ENCODE results near the gene ARL10.
"Not testable (repeated sequence)": the region's sequence is repeated elsewhere in the genome, so short reads cannot be mapped to it uniquely, and the experiment has no call there.

ARL10 gene

DNA sequence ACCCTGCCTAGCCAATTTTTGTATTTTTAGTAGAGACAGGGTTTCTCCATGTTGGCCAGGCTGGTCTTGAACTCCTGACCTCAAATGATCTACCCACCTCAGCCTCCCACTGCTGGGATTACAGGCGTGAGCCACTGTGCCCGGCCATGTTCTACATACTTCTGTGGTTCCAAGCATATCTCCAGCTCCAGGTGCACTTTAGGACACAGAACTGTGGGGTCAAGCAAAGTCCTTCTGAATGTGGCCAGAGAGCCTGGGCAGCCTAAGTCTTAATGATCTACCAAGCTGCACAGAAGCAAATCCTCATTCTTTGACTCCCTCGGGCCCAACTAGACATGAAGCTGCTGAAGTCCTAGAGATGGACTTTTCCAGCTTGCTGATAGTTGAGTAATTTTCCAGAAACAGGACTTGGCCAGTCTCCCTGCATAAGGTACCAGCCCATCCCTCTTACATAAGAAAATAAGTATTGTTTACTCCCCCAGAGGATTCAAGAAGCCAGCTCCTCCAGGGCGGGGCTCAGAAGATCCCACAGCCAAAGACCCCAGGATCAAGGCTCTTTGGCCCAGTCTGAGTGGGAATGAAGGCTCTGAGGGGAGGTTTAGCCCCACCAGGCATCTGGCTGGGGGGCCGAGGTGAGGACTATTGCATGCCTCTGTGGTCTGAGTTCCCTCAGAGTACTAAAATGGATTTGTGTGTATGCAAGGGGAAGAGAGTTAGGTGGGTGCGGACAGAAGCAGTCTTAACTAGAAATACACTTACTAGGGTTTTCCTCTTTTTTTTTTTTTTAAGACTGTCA lies 42.4 kb downstream of the ARL10 start:
- no peaks in the 10 kb centered on the region for H3K9me3 Mint-ChIP-seq
- DNase-seq, result no peak
- no peak overlapping the region for H3K4me3 Mint-ChIP-seq
- H3K27ac Mint-ChIP-seq, result no peak overlapping the region
- no peaks in the 10 kb centered on the region for H3K27me3 Mint-ChIP-seq
- H3K36me3 Mint-ChIP-seq (ENCODE audit: low read depth), result peaks cover 54% of the 10 kb centered on the region
- peaks cover 14% of the 10 kb centered on the region for H3K4me1 Mint-ChIP-seq (ENCODE audit: low read depth)

DNA sequence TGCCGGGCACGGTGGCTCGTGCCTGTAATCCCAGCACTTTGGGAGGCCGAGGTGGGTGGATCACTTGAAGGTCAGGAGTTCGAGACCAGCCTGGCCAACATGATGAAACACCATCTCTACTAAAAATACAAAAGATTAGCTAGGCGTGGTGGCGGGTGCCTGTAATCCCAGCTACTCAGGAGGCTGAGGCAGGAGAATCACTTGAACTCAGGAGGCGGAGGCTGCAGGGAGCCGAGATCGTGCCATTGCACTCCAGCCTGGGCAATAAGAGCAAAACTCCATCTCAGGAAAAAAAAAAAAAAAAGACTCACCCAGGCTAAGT lies 42.9 kb downstream of the ARL10 start:
- Mint-ChIP-seq H3K36me3 (ENCODE audit: low read depth) (peaks cover 58% of the 10 kb centered on the region), H3K4me1 (ENCODE audit: low read depth) (peaks cover 19% of the 10 kb centered on the region)
- H3K27ac Mint-ChIP-seq, H3K4me3 Mint-ChIP-seq, H3K9me3 Mint-ChIP-seq, DNase-seq, H3K27me3 Mint-ChIP-seq: not testable (repeated sequence)

DNA sequence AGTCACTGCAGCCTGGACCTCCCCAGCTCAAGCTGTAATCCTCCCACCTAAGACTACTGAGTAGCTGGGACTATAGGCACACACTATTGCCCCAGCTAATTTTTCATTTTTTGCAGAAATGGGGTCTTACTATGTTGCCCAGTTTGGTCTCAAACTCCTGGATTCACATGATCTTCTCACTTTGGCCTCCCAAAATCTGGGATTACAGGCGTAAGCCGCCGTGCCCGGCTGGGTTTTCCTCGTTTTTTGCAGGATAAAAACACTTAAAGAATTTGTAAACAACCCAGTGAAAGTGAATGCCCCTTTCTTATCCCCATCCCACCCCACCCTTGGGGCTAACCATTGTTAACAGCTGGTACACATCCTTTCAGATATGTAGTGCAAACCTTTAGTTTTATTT lies 43.3 kb downstream of the ARL10 start:
- no peak overlapping the region for H3K27ac Mint-ChIP-seq
- no peaks in the 10 kb centered on the region for H3K27me3 Mint-ChIP-seq
- H3K4me3 Mint-ChIP-seq, result no peak overlapping the region
- H3K36me3 Mint-ChIP-seq (ENCODE audit: low read depth), result peaks cover 59% of the 10 kb centered on the region
- peaks cover 22% of the 10 kb centered on the region for H3K4me1 Mint-ChIP-seq (ENCODE audit: low read depth)
- no peaks in the 10 kb centered on the region for H3K9me3 Mint-ChIP-seq
- DNase-seq, result no peak

DNA sequence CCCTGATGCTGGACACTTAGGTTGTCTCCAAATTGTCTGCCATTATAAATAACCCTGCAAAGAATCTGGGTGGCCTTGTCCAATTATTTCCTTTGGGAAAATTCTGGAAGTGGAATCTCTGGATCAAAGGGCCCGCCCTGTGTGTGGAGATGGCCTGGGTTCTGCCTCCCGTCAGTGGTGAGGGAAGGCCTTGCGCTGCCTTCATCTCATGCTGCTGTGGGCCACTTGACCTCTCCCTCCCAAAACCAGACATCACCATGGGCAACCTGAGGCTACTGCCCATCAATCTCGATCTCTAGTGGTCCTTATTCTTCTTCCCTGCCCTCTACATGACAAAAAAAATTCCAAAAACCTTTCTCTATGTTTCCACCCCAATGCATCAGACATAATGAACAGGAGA lies 44.5 kb downstream of the ARL10 start:
- no peak overlapping the region for H3K27ac Mint-ChIP-seq
- H3K36me3 Mint-ChIP-seq (ENCODE audit: low read depth), result peaks cover 63% of the 10 kb centered on the region

DNA sequence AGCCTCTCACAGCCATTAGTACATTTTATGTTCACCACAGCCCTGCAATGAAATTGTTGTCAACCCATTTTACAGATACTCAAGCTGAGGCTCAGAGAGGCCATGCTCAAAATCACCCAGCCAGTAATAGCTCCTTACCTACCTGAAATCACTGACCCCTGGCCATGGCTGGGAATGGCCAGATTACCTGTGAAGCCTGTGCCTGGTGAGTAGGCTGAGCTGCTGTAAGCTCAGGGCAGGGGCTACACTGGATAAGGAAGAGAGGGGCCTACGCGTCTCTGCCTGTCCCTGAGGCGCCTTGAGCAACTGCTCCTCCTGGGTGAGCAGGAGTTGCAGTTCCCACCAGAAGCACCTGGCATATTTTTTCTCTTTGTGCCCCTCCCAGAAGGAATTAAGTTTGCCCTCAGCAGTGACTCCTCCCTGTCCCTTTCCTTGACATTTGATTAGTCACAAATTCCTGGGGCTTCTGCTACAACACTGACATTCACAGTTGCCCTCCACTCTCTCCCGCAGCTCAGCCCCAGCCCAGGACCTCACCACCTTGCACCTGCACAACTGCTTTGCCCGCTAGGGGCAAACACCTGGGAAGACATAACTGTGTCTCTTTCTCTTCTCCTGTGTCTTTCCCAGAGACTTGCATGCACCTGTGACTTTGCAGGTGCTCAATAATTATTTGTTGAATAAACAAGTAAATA lies 45.3 kb downstream of the ARL10 start:
- no peaks in the 10 kb centered on the region for H3K9me3 Mint-ChIP-seq
- H3K36me3 Mint-ChIP-seq (ENCODE audit: low read depth), result peaks cover 60% of the 10 kb centered on the region
- H3K27me3 Mint-ChIP-seq, result no peaks in the 10 kb centered on the region
- peaks cover 42% of the 10 kb centered on the region for H3K4me1 Mint-ChIP-seq (ENCODE audit: low read depth)
- DNase-seq, result no peak
- H3K27ac Mint-ChIP-seq, result no peak overlapping the region
- no peak overlapping the region for H3K4me3 Mint-ChIP-seq

More for the DNA sequence above, 44.5 kb downstream of the ARL10 start:
- peak; percentile 2 for DNase-seq
- H3K27me3 Mint-ChIP-seq, result no peaks in the 10 kb centered on the region
- no peaks in the 10 kb centered on the region for H3K9me3 Mint-ChIP-seq
- peaks cover 33% of the 10 kb centered on the region for H3K4me1 Mint-ChIP-seq (ENCODE audit: low read depth)
- no peak overlapping the region for H3K4me3 Mint-ChIP-seq

DNA sequence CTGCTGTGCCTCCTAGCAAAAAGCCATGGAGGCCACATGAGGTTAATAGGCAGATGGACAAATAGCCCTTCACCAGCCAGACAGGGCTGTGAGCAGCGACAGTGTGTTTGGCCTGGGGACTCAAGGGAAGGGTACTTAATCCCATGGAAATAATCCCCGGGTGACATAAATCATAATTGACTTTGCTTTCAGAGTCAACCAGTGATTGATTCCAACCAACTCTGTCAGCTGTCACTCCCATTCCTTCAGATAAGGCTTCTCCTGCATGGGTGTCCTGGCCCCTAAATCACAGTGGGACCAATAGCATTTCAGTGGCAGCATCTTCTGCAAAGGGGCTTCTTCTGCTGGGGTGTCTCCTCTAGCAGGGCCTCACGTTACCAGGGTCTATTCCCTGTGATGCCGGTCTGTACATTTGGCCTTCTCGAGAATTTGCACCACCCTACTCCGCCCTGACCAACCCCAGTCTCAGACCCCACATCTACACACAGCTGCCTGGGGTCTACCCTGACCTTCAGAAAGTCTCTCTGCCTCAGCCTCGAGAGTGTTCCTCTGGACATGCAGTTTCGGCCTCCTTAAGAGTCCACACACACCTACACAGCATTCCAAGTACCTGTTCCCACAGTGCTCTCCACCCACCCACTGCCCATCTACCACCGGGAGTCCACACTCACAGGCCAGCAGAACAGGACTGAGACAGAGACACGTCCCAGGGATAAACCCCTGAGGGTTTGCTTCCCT lies 47.4 kb downstream of the ARL10 start:
- peaks cover 52% of the 10 kb centered on the region for H3K4me1 Mint-ChIP-seq (ENCODE audit: low read depth)
- H3K27ac Mint-ChIP-seq, result peak overlapping the region; percentile 33
- no peak for DNase-seq
- H3K27me3 Mint-ChIP-seq, result no peaks in the 10 kb centered on the region
- H3K4me3 Mint-ChIP-seq, result no peak overlapping the region
- H3K36me3 Mint-ChIP-seq (ENCODE audit: low read depth), result peaks cover 44% of the 10 kb centered on the region
- no peaks in the 10 kb centered on the region for H3K9me3 Mint-ChIP-seq

DNA sequence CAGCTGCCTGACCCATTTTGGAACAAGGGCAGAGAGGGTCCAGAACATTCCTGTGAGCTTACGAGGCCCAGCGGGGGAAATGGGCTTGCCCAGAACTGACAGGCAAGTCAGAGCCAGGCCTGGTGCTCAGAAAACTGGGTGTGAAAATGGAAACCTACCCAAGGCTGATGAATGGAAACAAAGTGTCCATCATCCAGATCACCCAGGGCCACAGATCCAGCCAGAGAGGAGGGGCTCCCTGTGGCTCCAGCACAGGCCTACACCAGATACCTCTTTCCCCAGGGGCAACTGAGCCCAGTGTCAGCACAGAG lies 47.9 kb downstream of the ARL10 start:
- peaks cover 40% of the 10 kb centered on the region for H3K36me3 Mint-ChIP-seq (ENCODE audit: low read depth)
- H3K4me1 Mint-ChIP-seq (ENCODE audit: low read depth), result peaks cover 52% of the 10 kb centered on the region
- no peak for DNase-seq
- no peaks in the 10 kb centered on the region for H3K9me3 Mint-ChIP-seq
- H3K4me3 Mint-ChIP-seq, result no peak overlapping the region
- H3K27me3 Mint-ChIP-seq, result no peaks in the 10 kb centered on the region
- peak overlapping the region; percentile 33 for H3K27ac Mint-ChIP-seq

DNA sequence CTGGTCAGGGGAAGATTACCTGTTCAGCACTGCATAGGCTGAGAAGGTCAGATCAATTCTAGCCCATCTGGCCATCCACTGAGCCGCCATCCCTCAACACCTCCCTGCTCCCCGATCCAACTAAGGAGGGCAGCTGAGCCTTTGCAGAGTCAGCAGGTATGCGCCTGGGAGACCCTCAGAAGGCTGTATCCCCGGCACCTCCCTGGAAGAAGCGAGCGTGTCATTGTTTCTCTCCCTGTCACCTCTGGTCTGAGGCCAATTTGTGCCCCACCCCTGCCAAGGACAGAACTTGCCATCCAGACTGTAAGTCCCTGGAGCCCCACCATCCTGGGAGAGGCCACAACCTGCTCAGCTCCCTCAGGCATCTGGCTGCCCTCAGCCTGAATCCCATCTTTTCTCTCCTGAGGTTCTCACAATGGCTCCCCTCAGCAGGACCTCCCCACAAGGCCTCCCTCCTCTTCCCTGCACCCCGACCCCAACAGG lies 48.5 kb downstream of the ARL10 start:
- H3K4me1 Mint-ChIP-seq (ENCODE audit: low read depth), result peaks cover 52% of the 10 kb centered on the region
- DNase-seq, result no peak
- no peaks in the 10 kb centered on the region for H3K9me3 Mint-ChIP-seq
- H3K27ac Mint-ChIP-seq, result peak overlapping the region; percentile 63
- no peaks in the 10 kb centered on the region for H3K27me3 Mint-ChIP-seq
- peaks cover 37% of the 10 kb centered on the region for H3K36me3 Mint-ChIP-seq (ENCODE audit: low read depth)
- no peak overlapping the region for H3K4me3 Mint-ChIP-seq

DNA sequence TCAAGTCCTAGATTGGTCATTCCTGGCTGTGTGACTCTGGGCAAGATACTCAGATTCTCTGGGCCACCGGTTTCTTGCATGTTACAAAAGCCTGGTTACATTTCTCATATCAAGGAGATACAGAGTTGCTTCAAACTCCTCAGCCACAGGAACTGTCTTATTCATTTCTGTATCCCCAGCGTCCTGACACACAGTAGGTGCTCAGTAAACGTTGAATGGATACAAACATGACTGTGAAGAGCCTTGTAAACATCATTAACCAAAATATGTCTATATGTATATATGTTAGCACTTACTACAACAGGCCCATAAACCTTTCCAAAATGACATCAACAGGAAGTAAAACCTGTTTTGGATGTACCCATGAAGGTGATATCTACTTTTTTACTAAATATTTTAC lies 49.4 kb downstream of the ARL10 start:
- no peaks in the 10 kb centered on the region for H3K9me3 Mint-ChIP-seq
- H3K27me3 Mint-ChIP-seq, result no peaks in the 10 kb centered on the region
- peak overlapping the region; percentile 83 for H3K4me3 Mint-ChIP-seq
- peaks cover 52% of the 10 kb centered on the region for H3K4me1 Mint-ChIP-seq (ENCODE audit: low read depth)
- no peak for DNase-seq
- peaks cover 28% of the 10 kb centered on the region for H3K36me3 Mint-ChIP-seq (ENCODE audit: low read depth)
- H3K27ac Mint-ChIP-seq, result peak overlapping the region; percentile 64

DNA sequence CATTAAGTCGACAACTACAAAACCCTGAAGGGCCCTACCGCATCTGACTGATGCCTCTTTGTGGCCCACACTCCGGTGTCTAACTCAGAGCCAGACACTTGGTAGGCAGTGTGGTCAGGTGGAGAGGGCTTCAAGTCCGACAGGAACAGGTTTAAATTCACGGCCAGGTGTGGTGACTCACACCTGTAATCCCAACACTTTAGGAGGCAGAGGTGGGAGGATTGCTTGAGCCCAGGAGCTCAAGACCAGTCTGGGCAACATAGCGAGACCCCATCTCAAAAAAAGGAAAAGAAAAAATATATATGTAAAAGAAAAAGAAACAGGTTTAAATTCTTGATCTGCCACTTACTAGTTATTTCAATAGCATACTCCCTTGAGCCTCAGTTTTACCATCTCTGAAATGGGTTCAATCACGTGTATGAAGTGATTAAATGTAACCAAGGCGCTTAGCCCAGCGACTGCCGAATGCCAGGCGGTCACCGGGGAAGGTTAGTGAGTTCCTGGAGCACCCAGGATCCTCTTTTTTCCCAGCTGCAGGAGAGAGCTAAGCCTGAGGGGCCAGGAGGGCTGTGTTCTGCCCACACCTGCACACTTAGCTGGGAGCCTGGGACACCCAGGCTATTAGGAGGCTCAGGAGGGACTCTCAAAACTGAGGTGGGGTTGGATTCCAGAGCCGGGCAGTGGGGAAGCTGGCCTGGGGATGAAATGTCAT lies 50.1 kb downstream of the ARL10 start:
- Mint-ChIP-seq H3K27ac (peak overlapping the region; percentile 84), H3K4me3 (peak overlapping the region; percentile 83), H3K27me3 (no peaks in the 10 kb centered on the region), H3K36me3 (ENCODE audit: low read depth) (peaks cover 22% of the 10 kb centered on the region), H3K9me3 (no peaks in the 10 kb centered on the region), H3K4me1 (ENCODE audit: low read depth) (peaks cover 52% of the 10 kb centered on the region)
- DNase-seq, result no peak

DNA sequence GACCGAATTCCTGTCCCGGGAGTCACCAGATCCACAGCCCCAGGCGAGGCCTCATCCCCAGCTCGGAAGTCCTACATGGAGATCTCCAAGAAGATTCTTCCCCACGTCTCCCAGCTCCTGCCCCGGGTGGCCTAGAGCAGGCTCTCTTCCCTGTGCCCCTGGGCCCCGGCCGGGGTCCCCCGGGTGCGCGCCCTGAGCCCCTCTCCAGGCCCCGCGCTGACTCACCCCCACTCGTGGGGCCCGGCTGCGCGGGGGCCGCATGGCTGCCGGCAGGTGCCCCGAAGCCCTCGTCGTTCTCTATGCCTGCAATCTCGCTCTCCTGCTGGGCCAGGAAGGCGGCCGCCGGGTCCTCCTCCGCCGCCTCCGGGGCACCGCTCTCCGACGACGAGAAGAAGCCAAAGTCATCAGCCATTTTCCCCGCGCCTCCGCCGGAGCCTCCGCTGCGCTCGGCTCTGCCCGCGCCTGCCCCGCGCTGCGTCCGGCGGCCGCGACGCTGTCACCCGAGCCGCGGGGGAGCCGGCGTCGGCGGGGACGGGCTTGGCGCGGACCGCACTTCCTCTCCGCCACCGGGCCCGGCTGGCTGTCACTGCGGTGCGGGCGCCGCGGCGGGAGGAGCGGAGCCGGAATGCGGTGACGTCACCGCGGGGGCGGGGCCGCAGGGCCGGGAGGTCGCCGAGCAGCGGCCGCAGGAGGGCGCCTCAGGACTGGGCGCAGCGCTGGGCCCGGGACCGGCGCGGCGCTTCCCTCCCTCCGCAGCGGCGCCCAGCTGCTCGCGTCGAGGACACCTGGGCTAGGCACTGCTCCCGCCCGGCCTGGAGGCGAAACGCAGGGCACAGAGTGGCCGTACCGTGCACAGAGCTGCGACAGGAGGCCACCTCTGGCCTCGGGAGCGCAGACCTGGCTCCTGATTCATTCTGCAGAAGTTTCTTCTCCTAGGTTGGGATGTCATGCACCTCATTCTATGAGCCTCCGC lies 51.0 kb downstream of the ARL10 start, which contains the start of gene CLTB:
Gene CLTB, minus strand, starts transcription at position 588 of the 973 bp plus-strand sequence. Its CDS starts 176 bp downstream, at position 412.
- peak within 1 kb of the TSS; percentile 83 for H3K4me3 Mint-ChIP-seq
- peak within 1 kb of the TSS; percentile 84 for H3K27ac Mint-ChIP-seq
- peaks cover 48% of the 10 kb centered on the region for H3K4me1 Mint-ChIP-seq (ENCODE audit: low read depth)
- peaks cover 22% of the 10 kb centered on the region for H3K36me3 Mint-ChIP-seq (ENCODE audit: low read depth)
- no peaks in the 10 kb centered on the region for H3K9me3 Mint-ChIP-seq
- peak; percentile 95 for DNase-seq
- no peaks in the 10 kb centered on the region for H3K27me3 Mint-ChIP-seq

DNA sequence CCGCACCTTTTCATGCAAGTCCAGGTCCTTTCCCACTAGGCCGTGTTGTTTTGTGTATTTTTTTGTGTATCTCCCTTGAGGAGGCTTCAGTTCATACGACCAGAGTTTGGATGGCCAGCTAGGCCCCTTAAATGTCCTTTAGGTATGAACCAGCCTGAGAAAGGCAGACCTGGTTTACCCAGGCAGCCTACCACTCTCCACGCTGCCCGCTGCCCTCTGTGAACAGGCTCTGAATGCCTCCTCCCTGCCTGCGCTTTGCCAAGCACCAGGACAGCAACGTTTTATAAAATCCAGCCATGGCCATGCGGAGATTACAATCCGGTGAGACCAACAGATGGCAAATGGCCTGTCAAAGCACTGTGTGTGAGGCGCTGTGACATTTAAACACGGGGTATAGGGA lies 51.7 kb downstream of the ARL10 start:
- DNase-seq, result no peak
- Mint-ChIP-seq H3K4me1 (ENCODE audit: low read depth) (peaks cover 43% of the 10 kb centered on the region), H3K4me3 (peak overlapping the region; percentile 67), H3K27me3 (no peaks in the 10 kb centered on the region), H3K9me3 (no peaks in the 10 kb centered on the region), H3K36me3 (ENCODE audit: low read depth) (peaks cover 22% of the 10 kb centered on the region), H3K27ac (peak overlapping the region; percentile 73)

DNA sequence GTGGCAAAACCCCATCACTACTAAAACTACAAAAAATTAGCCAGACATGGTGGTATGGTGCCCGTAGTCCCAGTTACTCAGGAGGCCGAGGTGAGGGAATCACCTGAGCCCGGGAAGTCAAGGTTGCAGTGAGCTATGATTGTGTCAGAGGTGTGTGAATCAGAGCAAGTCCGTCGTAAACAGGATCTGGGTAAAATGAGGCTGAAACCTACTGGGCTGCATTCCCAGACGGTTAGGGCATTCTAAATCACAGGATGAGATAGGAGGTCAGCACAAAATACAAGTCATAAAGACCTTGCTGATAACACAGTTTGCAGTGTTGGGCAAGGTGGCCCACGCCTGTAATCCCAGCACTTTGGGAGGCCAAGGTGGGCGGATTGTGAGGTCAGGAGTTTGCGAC lies 53.0 kb downstream of the ARL10 start:
- H3K27ac Mint-ChIP-seq, result no peak overlapping the region

More for the DNA sequence above, 53.0 kb downstream of the ARL10 start:
- peaks cover 12% of the 10 kb centered on the region for H3K36me3 Mint-ChIP-seq (ENCODE audit: low read depth)
- H3K4me1 Mint-ChIP-seq (ENCODE audit: low read depth), result peaks cover 32% of the 10 kb centered on the region
- H3K27me3 Mint-ChIP-seq, result no peaks in the 10 kb centered on the region
- DNase-seq, result no peak
- H3K4me3 Mint-ChIP-seq, result no peak overlapping the region
- H3K9me3 Mint-ChIP-seq, result no peaks in the 10 kb centered on the region
